GM12892 (cell line): Measurements from ENCODE around the gene ADRA2C.

Experiments
- DNase-seq: peaks from one replicate; pipeline ENCODE4 v3.0.0; 2011; ENCODE audit not compliant: insufficient read length
- FAIRE-seq: peaks from 2 replicates; lab custom pipeline; 2011; peaks lifted over from hg19 to GRCh38; lab: Jason Lieb, UNC
- POLR2A ChIP-seq: IDR thresholded peaks from 2 replicates; pipeline ENCODE4 v1.6.1; 2011; ENCODE audit warnings: low read depth, low read length, control low read depth
- POLR2AphosphoS5 ChIP-seq: IDR thresholded peaks from 2 replicates; pipeline ENCODE4 v1.6.1; 2011; ENCODE audit warnings: low read depth, low read length, control low read depth
- TAF1 ChIP-seq: IDR thresholded peaks from 2 replicates; pipeline ENCODE4 v1.6.1; 2011; ENCODE audit warnings: low read depth, mild to moderate bottlenecking, control low read depth, low read length, borderline replicate concordance

The ADRA2C gene

GRCh38 chr4:3752022-3752421 lies 14.2 kb upstream of the ADRA2C start:
- DNase-seq (no peak), FAIRE-seq (no peak)
- no peak for TF ChIP-seq POLR2AphosphoS5
- TF ChIP-seq TAF1, result no peak
- TF ChIP-seq POLR2A, result no peak

DNA sequence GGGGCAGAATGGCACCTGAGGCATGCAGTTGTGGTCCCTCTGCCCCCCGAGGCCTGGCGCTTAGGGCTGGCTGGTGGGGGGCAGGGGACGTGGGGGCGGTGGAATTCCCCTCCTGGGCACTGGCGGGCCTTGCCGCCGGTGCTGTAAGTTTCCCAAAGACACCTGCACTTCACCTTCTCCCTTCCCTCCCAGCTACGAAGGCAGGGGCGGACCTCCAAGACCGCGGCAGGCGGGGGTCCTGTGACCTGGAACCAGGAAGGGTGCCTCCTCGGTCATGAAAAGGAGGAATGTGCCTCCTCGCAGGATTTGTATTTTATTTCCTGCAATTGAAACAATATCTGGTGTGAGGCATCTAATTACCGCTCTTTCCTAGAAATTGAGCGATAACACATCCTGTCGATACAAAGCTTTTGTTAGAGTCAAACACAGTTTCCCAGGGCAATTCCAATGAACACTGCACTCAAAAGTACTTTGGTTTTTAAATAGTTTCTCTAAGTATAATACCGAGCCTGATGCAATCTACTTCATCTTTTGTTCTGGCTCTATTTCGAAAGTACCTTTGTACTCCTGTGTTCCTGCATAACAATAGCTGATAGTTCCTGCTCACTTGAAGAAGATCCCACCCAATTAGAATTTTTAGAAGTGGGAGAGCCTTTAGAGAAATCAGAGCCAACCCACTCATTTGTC lies 12.3 kb upstream of the ADRA2C start:
- no peak for FAIRE-seq
- no peak for TF ChIP-seq POLR2AphosphoS5
- no peak for TF ChIP-seq POLR2A
- TF ChIP-seq TAF1, result no peak

GRCh38 chr4:3756343-3757059 lies 9.7 kb upstream of the ADRA2C start:
- FAIRE-seq (no peak), DNase-seq (no peak)
- TF ChIP-seq POLR2A, result no peak
- TF ChIP-seq TAF1, result no peak
- no peak for TF ChIP-seq POLR2AphosphoS5

More for the DNA sequence above, 12.3 kb upstream of the ADRA2C start:
- no peak for DNase-seq

DNA sequence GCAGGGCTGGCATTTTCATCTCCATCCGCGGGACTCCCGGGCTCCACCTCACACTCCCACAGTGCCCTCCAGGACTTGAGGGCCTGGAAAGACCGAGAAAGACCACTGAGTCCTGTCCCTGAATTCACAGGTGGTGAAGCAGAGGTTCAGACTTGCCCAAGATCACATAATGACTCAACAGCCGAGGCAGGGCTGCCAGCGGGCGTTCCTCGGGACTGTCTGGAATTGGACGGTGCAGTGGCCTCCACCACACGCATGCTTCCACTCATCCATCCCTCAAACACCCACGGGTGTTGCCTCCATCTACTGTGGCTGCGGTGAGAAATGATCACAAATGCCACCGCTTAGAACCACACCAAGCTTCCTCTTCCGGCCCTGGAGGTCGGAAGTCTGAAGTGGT lies 6.9 kb upstream of the ADRA2C start:
- FAIRE-seq (no peak), DNase-seq (no peak)
- TF ChIP-seq POLR2A (no peak), POLR2AphosphoS5 (no peak)

DNA sequence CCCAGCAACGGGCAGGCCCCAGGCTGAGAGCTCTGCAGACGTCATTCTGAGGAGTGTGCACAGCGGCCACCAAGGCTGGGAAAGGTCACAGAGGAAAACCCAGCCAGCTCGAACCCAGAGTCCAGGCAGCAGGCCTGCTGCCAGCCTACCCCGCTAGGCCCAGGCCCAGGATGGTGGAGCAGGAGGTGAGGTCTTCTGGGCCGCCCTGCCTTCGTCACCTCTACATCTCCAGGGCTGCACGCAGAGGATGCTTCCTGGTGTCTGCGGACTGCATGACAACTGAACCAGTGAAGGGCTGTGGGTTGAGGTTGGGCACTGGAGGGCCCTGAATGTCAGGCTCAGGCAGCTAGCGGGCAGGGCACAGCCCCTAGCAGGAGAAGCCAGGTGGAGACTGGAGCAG lies 5.8 kb upstream of the ADRA2C start:
- TF ChIP-seq TAF1, result no peak
- no peak for TF ChIP-seq POLR2AphosphoS5
- TF ChIP-seq POLR2A, result no peak
- DNase-seq (no peak), FAIRE-seq (no peak)

GRCh38 chr4:3760841-3761240 lies 5.3 kb upstream of the ADRA2C start:
- TF ChIP-seq POLR2A, result no peak
- no peak for TF ChIP-seq POLR2AphosphoS5
- no peak for TF ChIP-seq TAF1
- FAIRE-seq (no peak), DNase-seq (no peak)

- DNase-seq (no peak), FAIRE-seq (no peak)
- no peak for TF ChIP-seq POLR2AphosphoS5
- TF ChIP-seq TAF1, result no peak
- TF ChIP-seq POLR2A, result no peak
These were observed 3.9 kb upstream of the ADRA2C start for GRCh38 chr4:3762264-3762663.

GRCh38 chr4:3762753-3763549 lies 3.2 kb upstream of the ADRA2C start:
- DNase-seq (no peak), FAIRE-seq (no peak)
- TF ChIP-seq POLR2A (no peak), POLR2AphosphoS5 (no peak), TAF1 (no peak)

GRCh38 chr4:3765271-3766035 lies 732 bp upstream of the ADRA2C start:
- FAIRE-seq, result no peak
- DNase-seq, result no peak
- TF ChIP-seq TAF1, result no peak
- TF ChIP-seq POLR2A, result no peak
- TF ChIP-seq POLR2AphosphoS5, result no peak

DNA sequence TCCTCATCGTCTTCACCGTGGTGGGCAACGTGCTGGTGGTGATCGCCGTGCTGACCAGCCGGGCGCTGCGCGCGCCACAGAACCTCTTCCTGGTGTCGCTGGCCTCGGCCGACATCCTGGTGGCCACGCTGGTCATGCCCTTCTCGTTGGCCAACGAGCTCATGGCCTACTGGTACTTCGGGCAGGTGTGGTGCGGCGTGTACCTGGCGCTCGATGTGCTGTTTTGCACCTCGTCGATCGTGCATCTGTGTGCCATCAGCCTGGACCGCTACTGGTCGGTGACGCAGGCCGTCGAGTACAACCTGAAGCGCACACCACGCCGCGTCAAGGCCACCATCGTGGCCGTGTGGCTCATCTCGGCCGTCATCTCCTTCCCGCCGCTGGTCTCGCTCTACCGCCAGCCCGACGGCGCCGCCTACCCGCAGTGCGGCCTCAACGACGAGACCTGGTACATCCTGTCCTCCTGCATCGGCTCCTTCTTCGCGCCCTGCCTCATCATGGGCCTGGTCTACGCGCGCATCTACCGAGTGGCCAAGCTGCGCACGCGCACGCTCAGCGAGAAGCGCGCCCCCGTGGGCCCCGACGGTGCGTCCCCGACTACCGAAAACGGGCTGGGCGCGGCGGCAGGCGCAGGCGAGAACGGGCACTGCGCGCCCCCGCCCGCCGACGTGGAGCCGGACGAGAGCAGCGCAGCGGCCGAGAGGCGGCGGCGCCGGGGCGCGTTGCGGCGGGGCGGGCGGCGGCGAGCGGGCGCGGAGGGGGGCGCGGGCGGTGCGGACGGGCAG lies 792 bp downstream of the ADRA2C start:
- DNase-seq (no peak), FAIRE-seq (no peak)
- TF ChIP-seq POLR2AphosphoS5, result no peak
- TF ChIP-seq TAF1, result no peak
- no peak for TF ChIP-seq POLR2A
